Endothelial cell of umbilical vein (primary cell): Measurements from ENCODE around the gene PTPN14. TPM values are rescaled to one million over a fixed set of nuclear protein-coding genes. Genes with fewer than 3 reads are reported as not detected.

Experiments
- BruUV-seq: library from RNA; stranded (reverse); fragments of 400-500 nt; replicated peaks from 2 replicates; lab custom pipeline; 2021; lab: Mats Ljungman, UMichigan
- CTCF ChIA-PET: fragments of 300-600, 350-600 bp; sonication (Branson Sonifier 250); formaldehyde crosslinking; loops from one replicate; lab custom pipeline; 2021; ENCODE audit warnings: antibody characterized with exemption, inconsistent platforms; lab: Charles Lee
- POLR2A ChIA-PET: fragments of 300-600, 350-600 bp; sonication (Branson Sonifier 250); formaldehyde crosslinking; loops from one replicate; lab custom pipeline; 2021; ENCODE audit warnings: antibody characterized with exemption, inconsistent platforms; lab: Charles Lee
- DNase-seq: peaks from one replicate; pipeline ENCODE4 v3.0.0-alpha.2; 2011; ENCODE audit warnings: low read depth, low spot score
- FAIRE-seq: peaks from 2 replicates; lab custom pipeline; 2011; peaks lifted over from hg19 to GRCh38; lab: Jason Lieb, UNC
- H2AFZ ChIP-seq: 2 replicates; pipeline ENCODE4 v1.6.0; 2012; ENCODE audit warnings: low read depth, low read length, control low read depth, inconsistent platforms
- H3K27ac ChIP-seq: 2 replicates; pipeline ENCODE4 v1.5.1; 2011; ENCODE audit warnings: low read depth, mild to moderate bottlenecking, control low read depth, low read length, moderate library complexity; ENCODE audit not compliant: insufficient read depth
- H3K27me3 ChIP-seq, 2 experiments: 2 replicates each; pipeline versions ENCODE4 v1.6.0 to v1.6.1; 2011; ENCODE audit warnings: low read length in 2 of 2, mixed read lengths in 1 of 2; ENCODE audit not compliant: control insufficient read depth in 2 of 2, insufficient read depth in 2 of 2
- H3K36me3 ChIP-seq, 2 experiments: 2 replicates in 1 of 2; 3 replicates in 1 of 2; pipeline ENCODE4 v1.5.1; 2011; ENCODE audit warnings: low read length in 2 of 2, mild to moderate bottlenecking in 1 of 2, moderate library complexity in 1 of 2; ENCODE audit not compliant: control insufficient read depth in 2 of 2, insufficient read depth in 2 of 2; ENCODE audit errors: extremely low read depth in 1 of 2
- H3K4me1 ChIP-seq: 3 replicates; pipeline ENCODE4 v1.5.1; 2011; ENCODE audit warnings: mild to moderate bottlenecking, low read length; ENCODE audit not compliant: control insufficient read depth, insufficient read depth; ENCODE audit errors: extremely low read depth
- H3K4me2 ChIP-seq: 2 replicates; pipeline ENCODE4 v1.6.1; 2011; ENCODE audit warnings: low read length, control low read depth, mixed read lengths; ENCODE audit not compliant: insufficient read depth
- H3K4me3 ChIP-seq, 3 experiments: fragments of 200-600 bp in 1 of 3; sonication (generic), shearing (Covaris generic) in 1 of 3; replicated peaks in 1 of 3; 2 replicates each; pipeline ENCODE4 v1.5.1; 2011 to 2016; ENCODE audit warnings: control low read depth in 3 of 3, low read length in 3 of 3, mild to moderate bottlenecking in 2 of 3, inconsistent platforms in 1 of 3, low read depth in 1 of 3, moderate library complexity in 1 of 3; ENCODE audit not compliant: insufficient read depth in 1 of 3
- H3K79me2 ChIP-seq: 2 replicates; pipeline ENCODE4 v1.6.0; 2012; ENCODE audit warnings: low read length, inconsistent platforms; ENCODE audit not compliant: control insufficient read depth, insufficient read depth
- H3K9ac ChIP-seq: replicated peaks from 2 replicates; pipeline ENCODE3; 2011; ENCODE audit warnings: low read length, control low read depth; ENCODE audit not compliant: insufficient read depth; ENCODE audit errors: extremely low read depth
- H3K9me1 ChIP-seq: replicated peaks from 3 replicates; pipeline ENCODE4 v1.6.0; 2011; ENCODE audit warnings: mild to moderate bottlenecking, low read length; ENCODE audit not compliant: control insufficient read depth, insufficient read depth; ENCODE audit errors: extremely low read depth
- H3K9me3 ChIP-seq: replicated peaks from 2 replicates; pipeline ENCODE4 v1.5.1; 2012; ENCODE audit warnings: low read length, inconsistent platforms; ENCODE audit not compliant: control insufficient read depth, insufficient read depth
- H4K20me1 ChIP-seq: replicated peaks from 2 replicates; pipeline ENCODE3; 2011; ENCODE audit warnings: mild to moderate bottlenecking, low read length; ENCODE audit not compliant: control insufficient read depth, insufficient read depth; ENCODE audit errors: extremely low read depth
- CTCF ChIP-seq, 2 donors: IDR thresholded peaks; 1 replicate in 1 of 2; 2 replicates in 1 of 2; pipeline ENCODE4 v1.5.1; 2011; ENCODE audit warnings: low read length in 2 of 2, mild to moderate bottlenecking in 2 of 2, moderate library complexity in 2 of 2, control low read depth in 1 of 2, inconsistent platforms in 1 of 2, low read depth in 1 of 2; ENCODE audit not compliant: insufficient read depth in 1 of 2; ENCODE audit errors: extremely low read depth in 1 of 2
- EZH2 ChIP-seq: IDR thresholded peaks from 2 replicates; pipeline ENCODE4 v1.6.1; 2012; ENCODE audit warnings: borderline replicate concordance, low read depth, mild to moderate bottlenecking, moderate library complexity, low read length, inconsistent platforms; ENCODE audit not compliant: severe bottlenecking
- FOS ChIP-seq: IDR thresholded peaks from 2 replicates; pipeline ENCODE4 v1.6.1; 2011; ENCODE audit warnings: mild to moderate bottlenecking, low read length, moderate library complexity, borderline replicate concordance; ENCODE audit not compliant: insufficient read depth
- GATA2 ChIP-seq: IDR thresholded peaks from 2 replicates; pipeline ENCODE4 v1.7.0; 2011; ENCODE audit warnings: low read depth, mild to moderate bottlenecking, moderate library complexity, mixed read lengths, low read length; ENCODE audit not compliant: insufficient read length, insufficient read depth
- JUN ChIP-seq: IDR thresholded peaks from 2 replicates; pipeline ENCODE4 v1.6.1; 2011; ENCODE audit warnings: borderline replicate concordance, low read depth; ENCODE audit not compliant: insufficient read length, insufficient read depth
- MAX ChIP-seq: IDR thresholded peaks from 2 replicates; pipeline ENCODE4 v1.6.1; 2011; ENCODE audit not compliant: insufficient read depth, insufficient read length
- MYC ChIP-seq: IDR thresholded peaks from one replicate; pipeline ENCODE4 v1.6.1; 2011; ENCODE audit warnings: mild to moderate bottlenecking, low read depth, low read length
- POLR2A ChIP-seq: IDR thresholded peaks from 2 replicates; pipeline ENCODE4 v1.6.1; 2012; ENCODE audit warnings: low read depth, mild to moderate bottlenecking, control low read depth, low read length
- POLR2AphosphoS5 ChIP-seq: IDR thresholded peaks from 2 replicates; pipeline ENCODE4 v1.6.1; 2012; ENCODE audit warnings: low read depth, mild to moderate bottlenecking, control low read depth, low read length, moderate library complexity; ENCODE audit not compliant: insufficient read depth
- dilution Hi-C: fragments of 300-500 bp; cut with MboI; formaldehyde crosslinking; loops from one replicate; pipeline ENCODE4 v1.15.0; 2019; ENCODE audit warnings: low sequenced_read_pairs; ENCODE audit not compliant: extremely low pct_ligation_motif_present
- intact Hi-C: fragments of 100-400 bp; cut with micrococcal nuclease; formaldehyde crosslinking; loops from one replicate; pipeline ENCODE4 v1.10.0; 2022
- polyA plus RNA-seq, 4 experiments: library from polyadenylated mRNA; depleted of rRNA in 3 of 4; stranded (reverse) in 3 of 4; unstranded in 1 of 4; fragments of >200 nt; gene quantifications; 2 replicates each; pipeline versions ENCODE4 v1.2.1 to v1.2.3, GENCODE V29; 2011 to 2012; ENCODE audit warnings: missing spikeins in 1 of 4
- total RNA-seq: library from RNA; stranded (reverse); gene quantifications from 2 replicates; pipeline ENCODE4 v1.2.3, GENCODE V29; 2021

The PTPN14 gene
- total and polyA plus RNA-seq, 2 donors (not counting 3 experiments of a cell fraction or from before 2014, with no cell fraction given): 18.5 to 93.0 TPM

GRCh38 chr1:214438075-214438474 is 113.3 kb downstream of the PTPN14 start:
- intact Hi-C loops: no loop called here
- no peaks in the 10 kb centered on the region for H3K27me3 ChIP-seq
- no peaks in the 10 kb centered on the region for H3K9me3 ChIP-seq
- FAIRE-seq: no peak
- ChIA-PET POLR2A (no interaction called here), CTCF (interaction anchor here (1.5 kb wide), 1 partner anchor 9 kb away, joined by 5 read pairs; no protein-coding TSS in a partner anchor)
- H3K4me2 ChIP-seq: no peak overlapping the region
- no peaks in the 10 kb centered on the region for H3K36me3 ChIP-seq
- H3K79me2 ChIP-seq: peaks cover 53% of the 10 kb centered on the region
- no TSS peak for BruUV-seq
- peak; percentile 61 for DNase-seq
- H2AFZ ChIP-seq: no peak overlapping the region
- TF ChIP-seq CTCF (IDR thresholded peaks at IDR 0.05; ENCODE audit: extremely low read depth in 1 of 2, insufficient read depth in 1 of 2, low read depth in 1 of 2, low read length in 2 of 2): no peak
- TF ChIP-seq GATA2: no peak
- TF ChIP-seq MYC: no peak
- TF ChIP-seq POLR2A: no peak
- TF ChIP-seq JUN: no peak
- no peak for TF ChIP-seq EZH2
- no peak for TF ChIP-seq POLR2AphosphoS5
- TF ChIP-seq MAX: no peak
- no peak for TF ChIP-seq FOS
- H3K4me1 ChIP-seq: peaks cover 27% of the 10 kb centered on the region
- dilution Hi-C loops: no loop called here
- H3K4me3 ChIP-seq: no peak overlapping the region
- no peaks in the 10 kb centered on the region for H4K20me1 ChIP-seq
- no peak overlapping the region for H3K9ac ChIP-seq
- H3K27ac ChIP-seq: no peak overlapping the region
- H3K9me1 ChIP-seq: no peaks in the 10 kb centered on the region
